CD14-positive monocyte (primary cell): ENCODE data around the gene RBBP4. TPM values are rescaled to one million over a fixed set of nuclear protein-coding genes. Genes with fewer than 3 reads are reported as not detected.

ENCODE experiments used
- DNase-seq, 3 donors: peaks; one replicate each; pipeline ENCODE4 v3.0.0-alpha.2; 2011 to 2022
- H2AFZ ChIP-seq: 2 replicates; pipeline ENCODE4 v1.6.0; 2012; ENCODE audit warnings: mild to moderate bottlenecking, low read depth, low read length, inconsistent platforms; ENCODE audit not compliant: insufficient read depth, poor library complexity, severe bottlenecking
- H3K27ac ChIP-seq, 2 donors: 1 replicate in 1 of 2; 2 replicates in 1 of 2; pipeline ENCODE4 v1.5.1; 2012 to 2013; ENCODE audit warnings: low read length in 2 of 2, control low read depth in 1 of 2, inconsistent platforms in 1 of 2, low read depth in 1 of 2, mild to moderate bottlenecking in 1 of 2
- H3K27me3 ChIP-seq, 2 donors: one replicate each; pipeline versions ENCODE4 v1.6.0 to v1.6.1; 2011 to 2013; ENCODE audit warnings: low read length in 2 of 2; ENCODE audit not compliant: control insufficient read depth in 2 of 2, insufficient read depth in 2 of 2
- H3K36me3 ChIP-seq, 2 donors: replicated peaks in 1 of 2; 1 replicate in 1 of 2; 2 replicates in 1 of 2; pipeline versions ENCODE4 v1.5.1 to v1.6.1; 2012 to 2013; ENCODE audit warnings: low read length in 2 of 2, control low read depth in 1 of 2, inconsistent platforms in 1 of 2, mild to moderate bottlenecking in 1 of 2; ENCODE audit not compliant: insufficient read depth in 2 of 2, control insufficient read depth in 1 of 2
- H3K4me1 ChIP-seq, 2 donors: 1 replicate in 1 of 2; 2 replicates in 1 of 2; pipeline versions ENCODE4 v1.5.1 to v1.6.1; 2012 to 2013; ENCODE audit warnings: low read length in 2 of 2, control low read depth in 1 of 2, inconsistent platforms in 1 of 2, mild to moderate bottlenecking in 1 of 2, moderate library complexity in 1 of 2; ENCODE audit not compliant: insufficient read depth in 2 of 2, control insufficient read depth in 1 of 2
- H3K4me2 ChIP-seq: replicated peaks from 2 replicates; pipeline ENCODE3; 2012; ENCODE audit warnings: low read length, moderate library complexity, mild to moderate bottlenecking; ENCODE audit not compliant: poor library complexity, severe bottlenecking; ENCODE audit errors: extremely low read depth
- H3K4me3 ChIP-seq, 3 experiments: fragments of 200-600 bp in 1 of 3; sonication (generic) in 1 of 3; replicated peaks in 1 of 3; 1 replicate in 2 of 3; 2 replicates in 1 of 3; pipeline ENCODE4 v1.5.1; 2011 to 2013; ENCODE audit warnings: low read length in 3 of 3, mild to moderate bottlenecking in 3 of 3, control low read depth in 2 of 3, low read depth in 2 of 3, inconsistent platforms in 1 of 3, moderate library complexity in 1 of 3
- H3K79me2 ChIP-seq: 2 replicates; pipeline ENCODE4 v1.6.0; 2012; ENCODE audit warnings: mild to moderate bottlenecking, control low read depth, inconsistent platforms, low read length, moderate library complexity; ENCODE audit not compliant: insufficient read depth
- H3K9ac ChIP-seq: 2 replicates; pipeline ENCODE4 v1.6.0; 2017; ENCODE audit warnings: low read length, mild to moderate bottlenecking; ENCODE audit not compliant: insufficient read depth, poor library complexity, severe bottlenecking
- H3K9me3 ChIP-seq, 2 donors: replicated peaks in 1 of 2; 1 replicate in 1 of 2; 2 replicates in 1 of 2; pipeline versions ENCODE4 v1.5.1 to v1.6.1; 2012 to 2013; ENCODE audit warnings: low read length in 2 of 2, control low read depth in 1 of 2; ENCODE audit not compliant: control insufficient read depth in 1 of 2, insufficient read depth in 1 of 2
- H4K20me1 ChIP-seq: 2 replicates; pipeline ENCODE4 v1.6.0; 2012; ENCODE audit warnings: mild to moderate bottlenecking, low read length, control low read depth, moderate library complexity; ENCODE audit not compliant: insufficient read depth
- H3K27ac Mint-ChIP-seq, 7 donors: one replicate each; pipeline ENCODE4 v1.8.0; 2020; ENCODE audit warnings: mild to moderate bottlenecking in 7 of 7, mixed read lengths in 7 of 7, moderate library complexity in 6 of 7, inconsistent platforms in 2 of 7
- H3K27me3 Mint-ChIP-seq, 3 donors: one replicate each; pipeline ENCODE4 v1.8.0; 2021 to 2022; ENCODE audit warnings: low read depth in 3 of 3, mild to moderate bottlenecking in 3 of 3, mixed read lengths in 3 of 3, moderate library complexity in 3 of 3, inconsistent platforms in 1 of 3
- H3K36me3 Mint-ChIP-seq, 2 donors: one replicate each; pipeline ENCODE4 v1.8.0; 2020; ENCODE audit warnings: mixed read lengths in 2 of 2, inconsistent platforms in 1 of 2, mild to moderate bottlenecking in 1 of 2
- H3K4me1 Mint-ChIP-seq: one replicate; pipeline ENCODE4 v1.8.0; 2020; ENCODE audit warnings: mild to moderate bottlenecking, mixed read lengths
- H3K4me3 Mint-ChIP-seq, 2 donors: one replicate each; pipeline ENCODE4 v1.8.0; 2020; ENCODE audit warnings: mild to moderate bottlenecking in 2 of 2, mixed read lengths in 2 of 2, moderate library complexity in 1 of 2
- H3K9me3 Mint-ChIP-seq, 7 donors: one replicate each; pipeline ENCODE4 v1.8.0; 2020 to 2022; ENCODE audit warnings: mixed read lengths in 7 of 7, mild to moderate bottlenecking in 6 of 7, moderate library complexity in 6 of 7, inconsistent platforms in 2 of 7
- CTCF ChIP-seq: fragments of 200-600 bp; IDR thresholded peaks from one replicate; pipeline ENCODE4 v1.8.0; 2022; ENCODE audit warnings: antibody characterized with exemption, mild to moderate bottlenecking
- WGBS: methylation state at CpG from one replicate; pipeline ENCODE4 v1.1.5; 2013; ENCODE audit warnings: missing lambda C conversion rate; ENCODE audit not compliant: insufficient coverage; 5-methylcytosine and 5-hydroxymethylcytosine counted together
- intact Hi-C, 2 donors: fragments of 100-400 bp; cut with micrococcal nuclease; formaldehyde crosslinking; loops; one replicate each; pipeline versions ENCODE4 v1.15.0 to v1.15.1; 2023
- polyA plus RNA-seq, 3 donors: library from polyadenylated mRNA; depleted of rRNA in 1 of 3; unstranded in 2 of 3; stranded (reverse) in 1 of 3; fragments of 300-500 nt in 2 of 3; fragments of >200 nt in 1 of 3; fragmentation: Illumina TruSeq in 2 of 3; gene quantifications; 1 replicate in 2 of 3; 2 replicates in 1 of 3; pipeline ENCODE4 v1.2.3, GENCODE V29; 2012 to 2021

RBBP4 gene
- polyA plus RNA-seq, 3 donors, result 60.6 to 307 (median 274) TPM

DNA sequence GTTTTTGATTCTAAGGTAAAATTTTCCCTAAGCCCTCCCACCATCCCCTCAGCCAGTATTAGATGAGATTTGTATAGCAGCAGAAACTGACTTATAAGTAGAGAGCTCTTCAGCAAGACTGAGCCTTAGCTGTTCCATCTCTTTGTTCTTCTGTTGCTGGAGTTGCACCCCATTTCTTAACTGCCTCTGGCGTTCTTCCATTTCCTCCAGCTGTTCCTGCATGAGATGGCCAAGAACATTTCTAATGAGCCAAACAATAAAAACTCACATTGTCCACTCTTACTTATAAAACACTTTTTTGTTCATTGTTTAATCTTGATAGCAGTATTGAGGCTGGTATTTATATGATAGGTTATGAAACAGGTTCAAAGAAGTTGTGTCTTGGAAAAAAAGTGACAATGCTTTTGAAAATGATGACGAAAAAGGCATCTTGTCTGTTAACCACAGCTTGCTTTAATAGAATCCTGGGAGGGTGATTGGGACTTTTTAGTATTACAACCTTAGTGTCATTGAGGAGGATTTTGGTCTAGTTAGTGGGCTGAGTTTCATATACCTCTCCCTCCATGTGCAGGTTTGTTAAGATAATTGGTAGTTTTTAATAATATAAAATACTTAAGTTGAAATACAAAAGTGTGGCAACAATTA is 33.3 kb downstream of the RBBP4 start:
- no peak overlapping the region for H3K27ac ChIP-seq
- Mint-ChIP-seq H3K9me3 (no peaks in the 10 kb centered on the region), H3K4me3 (no peak overlapping the region), H3K27ac (no peak overlapping the region), H3K4me1 (no peaks in the 10 kb centered on the region), H3K27me3 (no peaks in the 10 kb centered on the region), H3K36me3 (peaks cover 59 to 71% of the 10 kb centered on the region in 2 donors)
- peaks cover 60 to 76% of the 10 kb centered on the region in 2 donors for H3K36me3 ChIP-seq
- H3K4me3 ChIP-seq, result no peak overlapping the region
- H3K4me2 ChIP-seq, result no peak overlapping the region
- no peaks in the 10 kb centered on the region for H4K20me1 ChIP-seq
- H3K27me3 ChIP-seq, result no peaks in the 10 kb centered on the region
- no peak overlapping the region for H2AFZ ChIP-seq
- no peaks in the 10 kb centered on the region for H3K4me1 ChIP-seq
- H3K9me3 ChIP-seq, result no peaks in the 10 kb centered on the region
- no peak for TF ChIP-seq CTCF
- WGBS, result 60% methylated on average over 2 of the region's 2 CpGs
- H3K79me2 ChIP-seq, result no peaks in the 10 kb centered on the region
- no peak overlapping the region for H3K9ac ChIP-seq
- intact Hi-C loops, result no loop called here
- no peak for DNase-seq

- Mint-ChIP-seq H3K9me3 (no peaks in the 10 kb centered on the region), H3K27me3 (peaks cover 0 to 5% (median 0%) of the 10 kb centered on the region in 3 donors), H3K4me1 (no peaks in the 10 kb centered on the region), H3K36me3 (peaks cover 48 to 59% of the 10 kb centered on the region in 2 donors), H3K4me3 (no peak overlapping the region), H3K27ac (no peak overlapping the region)
- no peaks in the 10 kb centered on the region for H4K20me1 ChIP-seq
- TF ChIP-seq CTCF, result no peak
- no peaks in the 10 kb centered on the region for H3K79me2 ChIP-seq
- H2AFZ ChIP-seq, result no peak overlapping the region
- no peak overlapping the region for H3K4me2 ChIP-seq
- no CpG with 5 or more reads among the region's 2 CpGs for WGBS
- H3K9me3 ChIP-seq, result no peaks in the 10 kb centered on the region
- DNase-seq, result no peak
- H3K36me3 ChIP-seq, result peaks cover 54 to 64% of the 10 kb centered on the region in 2 donors
- no peaks in the 10 kb centered on the region for H3K27me3 ChIP-seq
- H3K4me1 ChIP-seq, result no peaks in the 10 kb centered on the region
- no peak overlapping the region for H3K4me3 ChIP-seq
- H3K9ac ChIP-seq, result no peak overlapping the region
- no peak overlapping the region for H3K27ac ChIP-seq
- intact Hi-C loops, result no loop called here
Observed at GRCh38 chr1:32685498-32685897, 34.5 kb downstream of the RBBP4 start.
